GM19240 (cell line): Measurements from ENCODE around the gene ATG12.
"Not testable (repeated sequence)": the region's sequence is repeated elsewhere in the genome, so short reads cannot be mapped to it uniquely, and the experiment has no call there.

Experiments used
- DNase-seq: peaks from one replicate; pipeline ENCODE4 v3.0.0; 2011; ENCODE audit warnings: low spot score; ENCODE audit not compliant: insufficient read length

Gene ATG12

GRCh38 chr5:115842952-115843351, 1.6 kb upstream of the ATG12 start:
- no peak for DNase-seq

GRCh38 chr5:115842089-115842935, 947 bp upstream of the ATG12 start:
- no peak for DNase-seq

GRCh38 chr5:115840873-115841272, 492 bp downstream of the ATG12 start:
- no peak for DNase-seq

- no peak for DNase-seq
These were observed 2.4 kb downstream of the ATG12 start for GRCh38 chr5:115838885-115839518.

GRCh38 chr5:115835481-115835880, 5.9 kb downstream of the ATG12 start:
- no peak for DNase-seq

GRCh38 chr5:115831163-115831768, 10.1 kb downstream of the ATG12 start:
- DNase-seq: no peak

GRCh38 chr5:115829913-115830312, 11.5 kb downstream of the ATG12 start:
- no peak for DNase-seq

- DNase-seq: no peak
These were observed 15.4 kb downstream of the ATG12 start for GRCh38 chr5:115825948-115826347.

- not testable (repeated sequence) for DNase-seq
These were observed 16.4 kb downstream of the ATG12 start for GRCh38 chr5:115824983-115825382.

- no peak for DNase-seq
These were observed 20.5 kb downstream of the ATG12 start for GRCh38 chr5:115820846-115821245.

- no peak for DNase-seq
These were observed 22.5 kb downstream of the ATG12 start for GRCh38 chr5:115818821-115819220.

GRCh38 chr5:115817386-115817785, 24.0 kb downstream of the ATG12 start:
- DNase-seq: no peak

- no peak for DNase-seq
These were observed 24.9 kb downstream of the ATG12 start, which contains the start of gene CDO1 for GRCh38 chr5:115816226-115817081. Gene CDO1 (minus strand): TSS chr5:115816659. CDS start chr5:115816397, 262 bp downstream.

GRCh38 chr5:115815693-115816225, 25.6 kb downstream of the ATG12 start:
- DNase-seq: no peak

GRCh38 chr5:115815006-115815692, 26.2 kb downstream of the ATG12 start:
- DNase-seq: no peak

- no peak for DNase-seq
These were observed 27.6 kb downstream of the ATG12 start for GRCh38 chr5:115813719-115814118.

- no peak for DNase-seq
These were observed 29.0 kb downstream of the ATG12 start for GRCh38 chr5:115812372-115812771.

GRCh38 chr5:115811406-115811805, 30.0 kb downstream of the ATG12 start:
- no peak for DNase-seq

GRCh38 chr5:115810761-115811160, 30.6 kb downstream of the ATG12 start:
- DNase-seq: no peak

- no peak for DNase-seq
These were observed 31.4 kb downstream of the ATG12 start for GRCh38 chr5:115809946-115810345.
